Endothelial cell of umbilical vein (primary cell): ENCODE data around the gene MAF. TPM values are rescaled to one million over a fixed set of nuclear protein-coding genes. Genes with fewer than 3 reads are reported as not detected.

Experiments
- BruUV-seq: library from RNA; stranded (reverse); fragments of 400-500 nt; replicated peaks from 2 replicates; lab custom pipeline; 2021; lab: Mats Ljungman, UMichigan
- CTCF ChIA-PET: fragments of 300-600, 350-600 bp; sonication (Branson Sonifier 250); formaldehyde crosslinking; loops from one replicate; lab custom pipeline; 2021; ENCODE audit warnings: antibody characterized with exemption, inconsistent platforms; lab: Charles Lee
- POLR2A ChIA-PET: fragments of 300-600, 350-600 bp; sonication (Branson Sonifier 250); formaldehyde crosslinking; loops from one replicate; lab custom pipeline; 2021; ENCODE audit warnings: antibody characterized with exemption, inconsistent platforms; lab: Charles Lee
- DNase-seq: peaks from one replicate; pipeline ENCODE4 v3.0.0-alpha.2; 2011; ENCODE audit warnings: low read depth, low spot score
- FAIRE-seq: peaks from 2 replicates; lab custom pipeline; 2011; peaks lifted over from hg19 to GRCh38; lab: Jason Lieb, UNC
- H2AFZ ChIP-seq: 2 replicates; pipeline ENCODE4 v1.6.0; 2012; ENCODE audit warnings: low read depth, low read length, control low read depth, inconsistent platforms
- H3K27ac ChIP-seq: 2 replicates; pipeline ENCODE4 v1.5.1; 2011; ENCODE audit warnings: low read depth, mild to moderate bottlenecking, control low read depth, low read length, moderate library complexity; ENCODE audit not compliant: insufficient read depth
- H3K27me3 ChIP-seq, 2 experiments: 2 replicates each; pipeline versions ENCODE4 v1.6.0 to v1.6.1; 2011; ENCODE audit warnings: low read length in 2 of 2, mixed read lengths in 1 of 2; ENCODE audit not compliant: control insufficient read depth in 2 of 2, insufficient read depth in 2 of 2
- H3K36me3 ChIP-seq, 2 experiments: 2 replicates in 1 of 2; 3 replicates in 1 of 2; pipeline ENCODE4 v1.5.1; 2011; ENCODE audit warnings: low read length in 2 of 2, mild to moderate bottlenecking in 1 of 2, moderate library complexity in 1 of 2; ENCODE audit not compliant: control insufficient read depth in 2 of 2, insufficient read depth in 2 of 2; ENCODE audit errors: extremely low read depth in 1 of 2
- H3K4me1 ChIP-seq: 3 replicates; pipeline ENCODE4 v1.5.1; 2011; ENCODE audit warnings: mild to moderate bottlenecking, low read length; ENCODE audit not compliant: control insufficient read depth, insufficient read depth; ENCODE audit errors: extremely low read depth
- H3K4me2 ChIP-seq: 2 replicates; pipeline ENCODE4 v1.6.1; 2011; ENCODE audit warnings: low read length, control low read depth, mixed read lengths; ENCODE audit not compliant: insufficient read depth
- H3K4me3 ChIP-seq, 3 experiments: fragments of 200-600 bp in 1 of 3; sonication (generic), shearing (Covaris generic) in 1 of 3; replicated peaks in 1 of 3; 2 replicates each; pipeline ENCODE4 v1.5.1; 2011 to 2016; ENCODE audit warnings: control low read depth in 3 of 3, low read length in 3 of 3, mild to moderate bottlenecking in 2 of 3, inconsistent platforms in 1 of 3, low read depth in 1 of 3, moderate library complexity in 1 of 3; ENCODE audit not compliant: insufficient read depth in 1 of 3
- H3K79me2 ChIP-seq: 2 replicates; pipeline ENCODE4 v1.6.0; 2012; ENCODE audit warnings: low read length, inconsistent platforms; ENCODE audit not compliant: control insufficient read depth, insufficient read depth
- H3K9ac ChIP-seq: replicated peaks from 2 replicates; pipeline ENCODE3; 2011; ENCODE audit warnings: low read length, control low read depth; ENCODE audit not compliant: insufficient read depth; ENCODE audit errors: extremely low read depth
- H3K9me1 ChIP-seq: replicated peaks from 3 replicates; pipeline ENCODE4 v1.6.0; 2011; ENCODE audit warnings: mild to moderate bottlenecking, low read length; ENCODE audit not compliant: control insufficient read depth, insufficient read depth; ENCODE audit errors: extremely low read depth
- H3K9me3 ChIP-seq: replicated peaks from 2 replicates; pipeline ENCODE4 v1.5.1; 2012; ENCODE audit warnings: low read length, inconsistent platforms; ENCODE audit not compliant: control insufficient read depth, insufficient read depth
- H4K20me1 ChIP-seq: replicated peaks from 2 replicates; pipeline ENCODE3; 2011; ENCODE audit warnings: mild to moderate bottlenecking, low read length; ENCODE audit not compliant: control insufficient read depth, insufficient read depth; ENCODE audit errors: extremely low read depth
- GATA2 ChIP-seq: IDR thresholded peaks from 2 replicates; pipeline ENCODE4 v1.7.0; 2011; ENCODE audit warnings: low read depth, mild to moderate bottlenecking, moderate library complexity, mixed read lengths, low read length; ENCODE audit not compliant: insufficient read length, insufficient read depth
- JUN ChIP-seq: IDR thresholded peaks from 2 replicates; pipeline ENCODE4 v1.6.1; 2011; ENCODE audit warnings: borderline replicate concordance, low read depth; ENCODE audit not compliant: insufficient read length, insufficient read depth
- POLR2AphosphoS5 ChIP-seq: IDR thresholded peaks from 2 replicates; pipeline ENCODE4 v1.6.1; 2012; ENCODE audit warnings: low read depth, mild to moderate bottlenecking, control low read depth, low read length, moderate library complexity; ENCODE audit not compliant: insufficient read depth
- dilution Hi-C: fragments of 300-500 bp; cut with MboI; formaldehyde crosslinking; loops from one replicate; pipeline ENCODE4 v1.15.0; 2019; ENCODE audit warnings: low sequenced_read_pairs; ENCODE audit not compliant: extremely low pct_ligation_motif_present
- intact Hi-C: fragments of 100-400 bp; cut with micrococcal nuclease; formaldehyde crosslinking; loops from one replicate; pipeline ENCODE4 v1.10.0; 2022
- polyA plus RNA-seq, 4 experiments: library from polyadenylated mRNA; depleted of rRNA in 3 of 4; stranded (reverse) in 3 of 4; unstranded in 1 of 4; fragments of >200 nt; gene quantifications; 2 replicates each; pipeline versions ENCODE4 v1.2.1 to v1.2.3, GENCODE V29; 2011 to 2012; ENCODE audit warnings: missing spikeins in 1 of 4
- total RNA-seq: library from RNA; stranded (reverse); gene quantifications from 2 replicates; pipeline ENCODE4 v1.2.3, GENCODE V29; 2021

The MAF gene
- total and polyA plus RNA-seq, 2 donors (not counting 3 experiments of a cell fraction or from before 2014, with no cell fraction given): 0.04 to 0.33 TPM

DNA sequence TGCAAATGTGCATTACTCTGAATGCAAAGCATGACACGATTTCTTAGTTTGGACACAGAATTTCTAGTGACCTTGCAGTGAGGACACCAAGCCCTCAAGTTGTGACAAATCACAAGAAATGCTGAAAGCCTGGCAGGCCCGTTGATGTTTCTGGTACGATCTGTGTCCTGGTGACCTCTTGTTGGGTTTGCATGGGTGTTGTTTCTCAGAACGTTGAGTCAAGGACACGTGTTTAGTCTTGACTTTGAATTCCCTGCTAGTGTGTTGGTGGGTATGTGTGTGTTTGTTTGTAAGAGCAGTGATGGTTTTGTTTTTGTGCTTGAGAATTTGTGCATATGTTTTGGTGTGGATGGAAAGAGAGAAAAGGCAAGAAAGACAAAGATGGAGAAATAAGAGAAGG lies 37.8 kb upstream of the MAF start:
- Histone ChIP-seq H3K36me3 (no peaks in the 10 kb centered on the region), H4K20me1 (peaks cover 2% of the 10 kb centered on the region), H2AFZ (no peak overlapping the region), H3K9me3 (no peaks in the 10 kb centered on the region), H3K9ac (no peak overlapping the region), H3K79me2 (no peaks in the 10 kb centered on the region), H3K27ac (no peak overlapping the region), H3K4me1 (no peaks in the 10 kb centered on the region), H3K27me3 (no peaks in the 10 kb centered on the region), H3K9me1 (no peaks in the 10 kb centered on the region), H3K4me3 (no peak overlapping the region), H3K4me2 (no peak overlapping the region)
- CTCF ChIA-PET: no interaction called here
- no peak for DNase-seq
- no peak for TF ChIP-seq GATA2
- intact Hi-C loops (no loop called here), dilution Hi-C loops (no loop called here)
- FAIRE-seq: no peak
- BruUV-seq: no TSS peak
- POLR2A ChIA-PET: no interaction called here

- FAIRE-seq (no peak), DNase-seq (no peak)
- Histone ChIP-seq H3K4me1 (no peaks in the 10 kb centered on the region), H3K27me3 (no peaks in the 10 kb centered on the region), H4K20me1 (peaks cover 2% of the 10 kb centered on the region), H3K79me2 (no peaks in the 10 kb centered on the region), H2AFZ (no peak overlapping the region), H3K27ac (no peak overlapping the region), H3K9ac (no peak overlapping the region), H3K36me3 (no peaks in the 10 kb centered on the region), H3K9me3 (peaks cover under 1% of the 10 kb centered on the region), H3K4me2 (no peak overlapping the region), H3K9me1 (no peaks in the 10 kb centered on the region), H3K4me3 (no peak overlapping the region)
- POLR2A ChIA-PET: no interaction called here
- no TSS peak for BruUV-seq
- TF ChIP-seq JUN: no peak
- TF ChIP-seq POLR2AphosphoS5: no peak
- CTCF ChIA-PET: no interaction called here
- dilution Hi-C loops (no loop called here), intact Hi-C loops (no loop called here)
Measured at GRCh38 chr16:79635488-79635887, 35.0 kb upstream of the MAF start.
